Esophagus (tissue), 2 donors: ENCODE measurements around the gene EIPR1. TPM values are rescaled to one million over a fixed set of nuclear protein-coding genes. Genes with fewer than 3 reads are reported as not detected.

Experiments used
- H3K27ac ChIP-seq, 2 donors: one replicate each; pipeline ENCODE4 v1.5.1; 2013; ENCODE audit warnings: low read depth in 2 of 2, mild to moderate bottlenecking in 2 of 2, inconsistent platforms in 1 of 2, low read length in 1 of 2, moderate library complexity in 1 of 2
- H3K27me3 ChIP-seq, 2 donors: one replicate each; pipeline ENCODE4 v1.6.1; 2013; ENCODE audit warnings: low read length in 2 of 2, control low read depth in 1 of 2, mild to moderate bottlenecking in 1 of 2; ENCODE audit not compliant: insufficient read depth in 2 of 2, control insufficient read depth in 1 of 2
- H3K36me3 ChIP-seq, 2 donors: one replicate each; pipeline ENCODE4 v1.6.1; 2013; ENCODE audit warnings: low read length in 1 of 2; ENCODE audit not compliant: control insufficient read depth in 2 of 2, insufficient read depth in 2 of 2
- H3K4me1 ChIP-seq, 2 donors: one replicate each; pipeline ENCODE4 v1.6.1; 2013; ENCODE audit warnings: low read length in 1 of 2; ENCODE audit not compliant: control insufficient read depth in 2 of 2, insufficient read depth in 2 of 2
- H3K4me3 ChIP-seq, 2 donors: one replicate each; pipeline ENCODE4 v1.5.1; 2013; ENCODE audit warnings: low read length in 2 of 2, mild to moderate bottlenecking in 2 of 2, low read depth in 1 of 2, moderate library complexity in 1 of 2
- H3K9me3 ChIP-seq, 2 donors: one replicate each; pipeline ENCODE4 v1.6.1; 2013; ENCODE audit warnings: mild to moderate bottlenecking in 2 of 2, low read depth in 1 of 2, low read length in 1 of 2, moderate library complexity in 1 of 2; ENCODE audit not compliant: control insufficient read depth in 2 of 2, insufficient read depth in 1 of 2
- WGBS, 2 donors: extraction: QIAGEN DNeasy Blood & Tissue Kit; methylation state at CpG; one replicate each; pipeline ENCODE4 v1.1.7; 2013; 5-methylcytosine and 5-hydroxymethylcytosine counted together
- polyA plus RNA-seq, 2 donors: library from polyadenylated mRNA; stranded (reverse); fragments of 200-250 nt; gene quantifications; one replicate each; pipeline ENCODE4 v1.2.3, GENCODE V29; 2013
- donor health status: healthy with polysubstance abuse.
- donor health status: Bipolar disorder and iron deficiency.

EIPR1 gene
- polyA plus RNA-seq, 2 donors: 8.2 to 22.8 TPM

DNA sequence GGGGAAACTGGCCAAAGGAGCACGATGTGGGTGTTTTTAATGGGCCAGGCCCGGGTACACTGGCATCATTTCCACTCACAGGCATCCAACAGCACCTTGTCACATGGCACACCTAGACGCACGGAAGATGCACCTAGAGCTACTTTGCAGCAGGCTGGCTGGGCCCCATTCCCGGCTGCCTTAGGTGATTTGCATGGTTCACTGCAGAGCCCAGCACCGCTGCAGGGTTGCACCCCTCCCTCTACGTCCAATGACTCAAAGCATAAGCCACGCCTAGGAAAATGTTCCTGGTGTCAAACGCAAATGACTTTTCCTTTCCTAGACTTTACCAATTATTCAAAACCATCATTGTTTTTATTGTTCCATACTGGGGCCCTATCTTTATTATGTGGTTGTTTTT is 222.9 kb downstream of the EIPR1 start:
- Histone ChIP-seq H3K9me3 (peaks cover 0 to 2% of the 10 kb centered on the region in 2 donors), H3K27ac (no peak overlapping the region), H3K4me1 (peaks cover 0 to 6% of the 10 kb centered on the region in 2 donors), H3K4me3 (no peak overlapping the region), H3K27me3 (no peaks in the 10 kb centered on the region), H3K36me3 (no peaks in the 10 kb centered on the region)
- 51 to 62% methylated on average over 9 of the region's 9 CpGs for WGBS, 2 donors

DNA sequence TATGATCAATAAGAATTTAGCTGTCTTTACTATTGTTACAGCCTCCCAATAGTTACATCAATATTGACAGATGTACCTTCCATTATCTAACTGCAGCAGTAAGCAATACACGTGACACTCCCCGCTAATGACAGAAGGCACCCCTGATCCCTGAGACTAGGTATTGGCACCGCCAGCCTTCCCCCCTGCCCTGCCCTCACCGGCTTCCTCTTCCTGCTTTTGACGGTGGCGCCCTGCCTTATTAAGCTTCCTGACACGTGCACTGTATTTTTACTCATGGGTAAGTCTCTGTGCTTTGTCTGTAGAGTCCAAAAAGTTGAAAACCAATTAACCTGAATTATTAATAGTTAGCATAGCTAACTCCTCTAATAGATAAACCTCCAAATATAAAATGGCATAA is 223.5 kb downstream of the EIPR1 start:
- Histone ChIP-seq H3K4me1 (peaks cover 0 to 6% of the 10 kb centered on the region in 2 donors), H3K27me3 (no peaks in the 10 kb centered on the region), H3K9me3 (peaks cover 0 to 2% of the 10 kb centered on the region in 2 donors), H3K36me3 (no peaks in the 10 kb centered on the region), H3K27ac (no peak overlapping the region), H3K4me3 (no peak overlapping the region)
- 66 to 69% methylated on average over 7 of the region's 7 CpGs for WGBS, 2 donors

DNA sequence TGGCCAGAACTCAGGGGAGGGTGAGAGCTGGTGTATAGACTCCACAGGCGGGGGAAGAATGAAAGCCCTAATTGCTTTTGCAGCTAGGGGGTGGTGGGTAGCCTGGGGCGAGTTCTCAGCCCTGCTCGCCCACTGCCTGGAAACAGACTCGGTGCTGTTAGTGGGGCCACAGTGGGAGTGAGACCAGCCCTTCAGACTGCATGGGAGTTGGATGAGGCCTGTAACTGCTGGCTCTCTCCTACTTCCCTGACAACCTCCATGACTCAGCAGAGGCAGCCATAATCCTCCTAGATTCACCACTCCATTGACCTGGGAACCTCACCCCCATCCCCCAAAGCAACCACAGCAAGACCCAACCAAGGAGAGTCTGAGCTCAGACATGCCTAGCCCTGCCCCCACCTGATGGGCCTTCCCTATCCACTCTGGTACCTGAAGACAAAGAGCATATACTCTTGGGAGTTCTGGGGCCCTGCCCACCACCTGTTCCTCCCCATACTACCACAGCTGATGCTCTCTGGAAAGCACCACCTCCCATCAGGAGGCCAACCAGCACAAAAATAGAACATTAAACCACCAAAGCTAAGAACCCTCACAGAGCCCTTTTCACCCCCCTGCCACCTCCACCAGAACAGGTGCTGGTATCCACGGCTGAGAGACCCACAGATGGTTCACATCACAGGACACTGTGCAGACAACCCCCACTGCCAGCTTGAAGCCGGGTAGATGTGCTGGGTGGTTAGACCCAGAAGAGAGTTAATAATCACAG is 226.3 kb downstream of the EIPR1 start:
- no peaks in the 10 kb centered on the region for H3K36me3 ChIP-seq
- H3K27me3 ChIP-seq: no peaks in the 10 kb centered on the region
- no peak overlapping the region for H3K4me3 ChIP-seq
- H3K27ac ChIP-seq: no peak overlapping the region
- peaks cover 0 to 4% of the 10 kb centered on the region in 2 donors for H3K4me1 ChIP-seq
- WGBS, 2 donors: 88 to 90% methylated on average over 6 of the region's 6 CpGs
- no peaks in the 10 kb centered on the region for H3K9me3 ChIP-seq

DNA sequence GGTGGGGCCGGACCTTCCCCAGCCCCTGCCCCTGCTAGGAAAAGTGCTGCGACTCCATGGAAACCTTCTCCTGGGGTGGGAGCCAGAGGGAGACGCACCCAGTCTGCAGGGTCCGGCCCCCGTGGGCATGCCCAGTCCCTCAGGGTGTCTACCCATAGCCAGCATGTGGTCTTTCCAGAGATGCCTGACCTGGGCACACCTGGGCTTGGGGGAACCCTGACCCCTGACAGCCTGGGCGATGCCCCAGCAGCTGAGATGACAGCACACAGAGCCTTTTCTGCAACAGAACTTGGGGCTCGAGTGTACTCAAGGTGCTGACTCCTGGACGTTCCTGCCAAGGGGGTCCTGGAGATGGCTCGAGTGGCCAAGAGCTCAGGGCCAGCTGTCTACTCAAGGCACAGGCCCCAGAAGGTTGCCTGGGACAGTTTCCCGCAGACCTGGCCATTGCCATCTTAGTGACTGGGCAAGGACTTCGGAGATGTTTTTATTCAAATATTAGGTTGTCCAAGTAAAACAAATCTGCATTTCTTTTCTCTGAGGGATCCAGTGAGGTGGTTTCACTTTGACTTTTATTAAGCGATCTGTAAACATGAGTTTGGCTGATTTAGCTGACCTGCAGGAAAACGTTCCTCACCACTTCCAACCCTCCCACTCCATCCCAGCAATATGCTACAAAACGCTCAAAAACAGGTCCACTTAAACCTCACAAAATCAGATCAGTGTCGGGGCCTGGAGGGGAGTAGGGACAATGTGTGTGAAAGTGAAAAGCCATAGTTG is 228.0 kb downstream of the EIPR1 start:
- Histone ChIP-seq H3K27ac (no peak overlapping the region), H3K4me1 (peaks cover 0 to 3% of the 10 kb centered on the region in 2 donors), H3K9me3 (no peaks in the 10 kb centered on the region), H3K27me3 (no peaks in the 10 kb centered on the region), H3K4me3 (no peak overlapping the region), H3K36me3 (no peaks in the 10 kb centered on the region)
- WGBS, 2 donors: 73 to 76% methylated on average over 15 of the region's 15 CpGs

DNA sequence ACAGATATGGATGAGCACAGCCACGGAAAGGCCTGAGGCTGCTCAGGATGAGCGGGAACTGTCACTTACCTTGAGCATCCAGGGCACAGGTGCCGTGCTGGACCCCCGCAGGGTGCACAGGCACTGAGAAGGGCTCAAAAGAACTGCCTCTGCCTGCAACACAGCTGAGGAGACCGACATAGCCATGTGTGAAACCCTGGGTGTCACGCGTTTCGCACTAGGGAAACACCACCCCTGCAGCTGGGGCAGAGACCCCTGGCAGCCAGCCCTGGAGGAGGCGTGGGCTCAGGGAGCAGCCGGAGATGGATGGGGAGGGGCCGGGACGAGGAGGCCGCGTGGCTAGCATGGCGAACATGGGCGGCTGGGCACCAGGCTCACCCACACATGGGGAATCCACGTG is 228.9 kb downstream of the EIPR1 start:
- H3K27ac ChIP-seq: no peak overlapping the region
- no peaks in the 10 kb centered on the region for H3K27me3 ChIP-seq
- H3K9me3 ChIP-seq: no peaks in the 10 kb centered on the region
- H3K4me1 ChIP-seq: peaks cover 0 to 1% of the 10 kb centered on the region in 2 donors
- H3K36me3 ChIP-seq: no peaks in the 10 kb centered on the region
- H3K4me3 ChIP-seq: no peak overlapping the region
- 86% methylated on average over 17 of the region's 17 CpGs for WGBS, 2 donors

DNA sequence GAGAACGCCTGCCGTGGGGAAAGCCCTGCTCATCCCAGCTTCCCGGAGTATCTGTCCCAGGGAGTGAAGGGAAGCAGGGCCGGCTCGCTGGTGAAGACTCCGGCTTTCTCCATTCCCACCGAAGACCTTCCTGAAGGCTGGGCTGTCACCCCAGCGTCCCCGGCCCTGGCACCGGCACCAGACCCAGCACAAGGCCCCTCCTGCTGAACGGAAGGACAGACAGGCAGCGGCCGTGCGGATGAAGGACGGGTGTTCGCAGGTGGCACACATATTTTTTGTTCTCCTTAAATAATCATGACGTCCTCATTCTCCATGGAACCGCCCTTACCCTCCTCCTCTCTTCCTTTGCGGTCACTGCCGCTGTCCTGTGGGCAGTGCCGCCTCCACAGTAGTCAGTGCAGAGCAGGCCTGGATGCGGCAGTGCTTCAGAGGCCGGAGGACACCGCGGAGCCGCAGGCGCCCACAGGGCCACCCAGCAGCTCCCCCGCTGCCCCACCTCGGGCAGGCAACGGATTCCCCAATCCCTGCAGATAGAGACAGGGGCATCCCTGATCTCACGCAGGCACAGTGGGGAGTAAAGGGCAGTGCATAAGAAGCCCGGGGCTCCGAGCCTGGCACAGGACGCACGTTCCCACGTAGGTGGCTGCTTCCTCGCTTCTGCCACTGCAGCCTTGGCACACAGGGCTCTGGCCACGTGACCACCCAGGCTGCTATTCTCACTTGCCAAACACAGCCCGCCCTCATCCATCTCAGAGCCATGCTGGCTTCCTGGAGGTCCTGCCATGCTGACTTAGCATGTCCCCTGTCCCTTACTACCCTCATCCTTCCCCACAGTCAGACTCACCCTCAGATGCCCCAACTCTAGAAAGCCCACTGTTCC is 229.7 kb downstream of the EIPR1 start:
- no peak overlapping the region for H3K27ac ChIP-seq
- H3K36me3 ChIP-seq: no peaks in the 10 kb centered on the region
- H3K9me3 ChIP-seq: no peaks in the 10 kb centered on the region
- 89 to 91% methylated on average over 38 to 39 of the region's 39 CpGs for WGBS, 2 donors
- no peak overlapping the region for H3K4me3 ChIP-seq
- peaks cover 0 to 7% of the 10 kb centered on the region in 2 donors for H3K4me1 ChIP-seq
- no peaks in the 10 kb centered on the region for H3K27me3 ChIP-seq

DNA sequence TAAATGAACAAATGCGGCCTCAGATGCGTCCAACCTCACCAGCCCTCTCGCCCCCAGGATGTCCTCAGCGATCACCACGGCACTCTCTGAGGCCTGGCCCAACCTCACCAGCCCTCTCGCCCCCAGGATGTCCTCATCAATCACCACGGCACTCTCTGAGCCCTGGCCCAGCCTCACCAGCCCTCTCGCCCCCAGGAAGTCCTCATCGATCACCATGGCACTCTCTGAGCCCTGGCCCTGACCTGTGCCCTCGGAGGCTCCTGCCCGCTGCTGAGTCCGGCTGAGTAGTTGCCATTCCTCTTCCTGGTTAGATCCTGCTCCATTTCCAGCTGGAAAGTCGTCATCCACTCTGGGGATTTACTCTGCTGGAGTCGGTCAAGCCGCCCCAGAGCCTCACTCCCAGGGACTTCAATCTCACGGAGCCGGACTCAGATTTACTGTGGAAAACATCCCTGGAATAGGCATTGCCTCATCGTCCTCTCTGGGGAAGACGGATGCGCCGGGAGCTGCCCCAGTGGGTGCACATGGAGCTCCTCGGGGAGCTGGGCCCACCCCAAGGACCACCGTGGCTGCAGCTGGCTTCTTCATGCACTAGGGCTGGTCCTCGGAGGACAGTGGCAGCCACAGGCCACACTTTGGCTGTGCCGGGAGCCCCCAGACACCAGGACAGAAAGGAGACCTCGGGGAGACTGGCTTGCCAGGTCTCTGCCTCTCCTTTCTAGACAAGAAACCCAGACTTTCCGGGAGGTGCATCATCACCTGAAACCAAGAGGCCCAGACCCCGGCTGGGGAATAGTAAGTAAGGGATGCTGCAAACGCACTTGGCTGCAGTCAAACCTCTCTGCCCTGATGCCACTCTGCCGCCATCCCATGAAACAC is 230.6 kb downstream of the EIPR1 start:
- Histone ChIP-seq H3K27me3 (no peaks in the 10 kb centered on the region), H3K9me3 (no peaks in the 10 kb centered on the region), H3K4me1 (peaks cover 0 to 10% of the 10 kb centered on the region in 2 donors), H3K36me3 (no peaks in the 10 kb centered on the region), H3K4me3 (no peak overlapping the region), H3K27ac (no peak overlapping the region)
- 77 to 78% methylated on average over 30 of the region's 30 CpGs for WGBS, 2 donors

DNA sequence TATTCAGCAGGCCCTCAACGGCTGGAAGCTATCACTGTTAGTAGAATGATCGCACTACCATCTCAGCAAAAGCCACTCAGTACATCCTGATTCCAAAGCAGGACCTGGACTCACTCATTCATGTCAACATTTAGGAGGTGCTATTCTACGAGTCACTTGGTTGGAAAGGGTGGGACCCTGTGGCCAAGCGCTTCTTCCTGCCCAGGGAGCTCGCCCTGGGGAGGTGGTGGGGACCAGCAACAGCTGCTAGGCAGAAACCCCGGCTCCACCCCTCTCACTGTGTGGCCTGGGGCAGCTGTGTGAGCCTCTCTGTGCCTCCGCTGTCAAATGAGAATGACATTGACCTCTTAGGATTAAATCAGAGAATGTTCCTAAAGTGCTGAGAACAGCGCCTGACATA is 231.4 kb downstream of the EIPR1 start:
- Histone ChIP-seq H3K36me3 (no peaks in the 10 kb centered on the region), H3K27me3 (no peaks in the 10 kb centered on the region), H3K9me3 (peaks cover 0 to 3% of the 10 kb centered on the region in 2 donors), H3K4me1 (peaks cover 0 to 10% of the 10 kb centered on the region in 2 donors), H3K4me3 (no peak overlapping the region), H3K27ac (no peak overlapping the region)
- WGBS, 2 donors: 73 to 76% methylated on average over 8 of the region's 8 CpGs
